Adrenal gland (tissue), 12 donors: ENCODE measurements around the gene NME7. TPM values are rescaled to one million over a fixed set of nuclear protein-coding genes. Genes with fewer than 3 reads are reported as not detected.

Experiments used
- DNase-seq, 7 donors: peaks; one replicate each; pipeline ENCODE4 v3.0.0-alpha.2; 2019 to 2020
- H3K27ac ChIP-seq, 5 donors: fragments of 200-600 bp; sonication (generic) in 4 of 5; 1 replicate in 3 of 5; 2 replicates in 2 of 5; pipeline versions ENCODE4 v1.5.1 to v1.8.0; 2016 to 2020; ENCODE audit warnings: mild to moderate bottlenecking in 1 of 5
- H3K27me3 ChIP-seq: fragments of 200-600 bp; 2 replicates; pipeline ENCODE4 v1.8.0; 2021
- H3K36me3 ChIP-seq, 2 donors: fragments of 200-600 bp; replicated peaks in 1 of 2; 1 replicate in 1 of 2; 2 replicates in 1 of 2; pipeline versions ENCODE4 v1.5.1 to v1.8.0; 2018 to 2022
- H3K4me1 ChIP-seq, 2 donors: fragments of 200-600 bp; replicated peaks in 1 of 2; 1 replicate in 1 of 2; 2 replicates in 1 of 2; pipeline versions ENCODE4 v1.5.1 to v1.8.0; 2018 to 2021
- H3K4me3 ChIP-seq, 4 donors: fragments of 200-600 bp; sonication (generic) in 3 of 4; one replicate each; pipeline ENCODE4 v1.5.1; 2016 to 2018
- H3K9me3 ChIP-seq, 3 donors: fragments of 200-600 bp; sonication (generic) in 1 of 3; replicated peaks in 1 of 3; 1 replicate in 2 of 3; 2 replicates in 1 of 3; pipeline versions ENCODE4 v1.5.1 to v1.8.0; 2016 to 2021
- POLR2A ChIP-seq, 2 donors: fragments of 450-650 bp; IDR thresholded peaks; one replicate each; pipeline ENCODE4 v1.6.1; 2017; ENCODE audit warnings: antibody characterized with exemption in 2 of 2, mild to moderate bottlenecking in 2 of 2, moderate library complexity in 1 of 2
- WGBS, 4 donors: extraction: QIAGEN DNeasy Blood & Tissue Kit in 2 of 4; methylation state at CpG; one replicate each; pipeline versions ENCODE4 v1.1.5 to v1.1.7; 2013 to 2017; 5-methylcytosine and 5-hydroxymethylcytosine counted together
- intact Hi-C, 2 donors: fragments of 100-400 bp; cut with DNase I; formaldehyde crosslinking; loops; one replicate each; pipeline versions ENCODE4 v1.14.1 to v1.15.0; 2022 to 2023
- polyA plus RNA-seq, 3 donors: library from polyadenylated mRNA; stranded (reverse); fragments of 200-250 nt in 2 of 3; fragments of 350-450 nt in 1 of 3; fragmentation: Illumina TruSeq in 1 of 3; extraction: RNeasy Lipid Tissue Mini Kit (QIAGEN cat#74804) in 1 of 3; gene quantifications; one replicate each; pipeline ENCODE4 v1.2.3, GENCODE V29; 2013 to 2014
- total RNA-seq, 9 donors: library from RNA; depleted of rRNA in 4 of 9; stranded (reverse); fragments of >200 nt in 4 of 9; fragments of 120-200 nt in 1 of 9; fragmentation: NEBNext Ultra II Directional in 1 of 9; extraction: Animal tissue kit (Norgen Biotek cat#: 25700) in 1 of 9; gene quantifications; one replicate each; pipeline versions ENCODE4 v1.1.0 to v1.2.4, GENCODE V29; 2013 to 2023
- TF ChIP-seq, protein P1 (sequence below), 6 experiments: fragments of 450-650 bp in 4 of 6; fragments of 200-600 bp in 2 of 6; sonication (generic) in 1 of 6; IDR thresholded peaks; 1 replicate in 5 of 6; 2 replicates in 1 of 6; pipeline versions ENCODE4 v1.5.1 to v1.8.0; 2016 to 2021; ENCODE audit warnings: antibody characterized with exemption in 6 of 6, mild to moderate bottlenecking in 2 of 6, moderate library complexity in 1 of 6
- donor health status: healthy with polysubstance abuse.
- donor health status: Bipolar disorder and iron deficiency.
- donor health status: DM: yes; HTN: yes; CAD: no.
- donor health status: DM: no; HTN: no; CAD: no.
- donor health status: DM: no; HTN: no; CAD: no.
- donor health status: DM: yes; HTN: yes; CAD: no.

Gene NME7
- total and polyA plus RNA-seq, 12 donors = 3.3 to 41.4 (median 15.6) TPM

DNA sequence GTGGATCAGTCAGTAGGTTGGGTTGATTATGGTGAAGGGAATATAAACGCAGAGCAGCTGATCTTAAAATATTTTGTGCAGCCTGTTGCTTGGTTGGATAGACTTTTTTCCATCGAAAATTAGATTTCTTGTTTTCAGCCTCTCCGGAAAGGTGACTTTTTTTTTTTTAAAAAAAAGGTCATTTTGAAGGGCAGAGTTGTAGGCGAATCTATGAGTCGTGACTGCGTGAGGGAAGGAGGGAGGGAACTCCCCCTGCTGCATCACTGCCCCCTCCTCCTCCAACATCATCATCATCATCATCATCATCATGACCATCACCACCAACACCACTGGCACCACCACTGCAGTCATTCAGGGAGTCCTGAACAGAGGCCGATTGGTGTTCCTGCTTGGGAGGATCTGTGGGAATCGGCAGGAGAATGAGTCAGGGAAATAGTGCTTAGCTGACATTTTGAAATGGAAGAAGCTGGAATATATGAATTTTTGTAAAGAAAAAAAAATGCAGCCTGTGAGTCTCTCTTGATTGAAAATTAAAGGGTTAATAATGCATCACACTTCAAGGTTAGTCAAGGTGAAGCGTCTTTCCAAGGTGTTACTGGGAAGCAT is 259.9 kb downstream of the NME7 start:
- Histone ChIP-seq H3K9me3 (no peaks in the 10 kb centered on the region), H3K36me3 (peaks cover 0 to 6% of the 10 kb centered on the region in 2 donors), H3K27me3 (no peaks in the 10 kb centered on the region), H3K27ac (peak overlapping the region; percentile 61 to 95 (median 88)), H3K4me1 (peaks cover 50 to 67% of the 10 kb centered on the region in 2 donors), H3K4me3 (peak overlapping the region; percentile 44 to 98 (median 76))
- 16 to 25% (median 20%) methylated on average over 9 of the region's 9 CpGs for WGBS, 4 donors
- peak in 1 of 2 donors; percentile 56 for TF ChIP-seq POLR2A (IDR thresholded peaks at IDR 0.05)
- TF ChIP-seq, protein P1, sequence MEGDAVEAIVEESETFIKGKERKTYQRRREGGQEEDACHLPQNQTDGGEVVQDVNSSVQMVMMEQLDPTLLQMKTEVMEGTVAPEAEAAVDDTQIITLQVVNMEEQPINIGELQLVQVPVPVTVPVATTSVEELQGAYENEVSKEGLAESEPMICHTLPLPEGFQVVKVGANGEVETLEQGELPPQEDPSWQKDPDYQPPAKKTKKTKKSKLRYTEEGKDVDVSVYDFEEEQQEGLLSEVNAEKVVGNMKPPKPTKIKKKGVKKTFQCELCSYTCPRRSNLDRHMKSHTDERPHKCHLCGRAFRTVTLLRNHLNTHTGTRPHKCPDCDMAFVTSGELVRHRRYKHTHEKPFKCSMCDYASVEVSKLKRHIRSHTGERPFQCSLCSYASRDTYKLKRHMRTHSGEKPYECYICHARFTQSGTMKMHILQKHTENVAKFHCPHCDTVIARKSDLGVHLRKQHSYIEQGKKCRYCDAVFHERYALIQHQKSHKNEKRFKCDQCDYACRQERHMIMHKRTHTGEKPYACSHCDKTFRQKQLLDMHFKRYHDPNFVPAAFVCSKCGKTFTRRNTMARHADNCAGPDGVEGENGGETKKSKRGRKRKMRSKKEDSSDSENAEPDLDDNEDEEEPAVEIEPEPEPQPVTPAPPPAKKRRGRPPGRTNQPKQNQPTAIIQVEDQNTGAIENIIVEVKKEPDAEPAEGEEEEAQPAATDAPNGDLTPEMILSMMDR (IDR thresholded peaks at IDR 0.05) = no peak
- intact Hi-C loops = loop anchor here in 1 of 2 donors (10.0 kb wide), 2 partner anchors 237 to 493 kb away; no protein-coding TSS in a partner anchor
- peak; percentile 41 to 78 (median 51) for DNase-seq

DNA sequence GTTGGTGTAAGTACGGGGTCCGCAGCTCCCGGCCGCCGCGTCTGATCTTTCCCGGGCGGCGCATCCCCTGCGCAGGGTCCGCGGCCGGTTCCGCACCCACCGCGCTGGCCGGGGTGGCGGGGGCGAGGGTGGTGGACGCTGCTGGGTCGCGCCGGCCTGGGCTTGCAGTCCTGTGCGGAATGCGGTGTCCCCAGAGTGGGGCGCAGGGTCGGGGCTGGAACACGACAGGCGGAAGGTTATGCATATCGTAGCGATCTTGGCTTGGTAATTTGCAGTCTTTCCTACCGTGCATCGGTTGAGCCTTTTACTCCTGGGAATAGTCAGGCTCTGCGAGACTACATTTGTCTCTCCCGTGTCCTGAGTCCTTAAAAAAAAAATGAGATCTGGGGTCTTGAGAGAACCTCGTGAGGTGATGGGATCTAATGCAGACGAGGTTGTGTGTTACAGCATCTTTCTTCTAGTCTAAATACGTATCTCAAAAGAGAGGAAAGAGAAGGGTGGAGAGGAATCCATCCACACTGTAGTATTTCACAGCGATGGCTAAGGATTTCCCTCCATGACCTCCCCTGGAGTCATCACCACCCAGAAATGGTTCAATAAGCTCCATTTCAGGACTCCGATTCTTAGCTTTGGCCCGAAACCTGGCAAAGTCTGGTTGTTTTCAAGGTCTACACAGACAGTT is 260.5 kb downstream of the NME7 start:
- intact Hi-C loops = loop anchor here in 1 of 2 donors (10.0 kb wide), 2 partner anchors 238 to 492 kb away; no protein-coding TSS in a partner anchor
- peaks cover 45 to 65% of the 10 kb centered on the region in 2 donors for H3K4me1 ChIP-seq
- TF ChIP-seq, protein P1 (IDR thresholded peaks at IDR 0.05) = no peak
- TF ChIP-seq POLR2A (IDR thresholded peaks at IDR 0.05) = no peak
- 0 to 3% (median 1%) methylated on average over 16 to 41 of the region's 41 CpGs for WGBS, 4 donors
- no peaks in the 10 kb centered on the region for H3K9me3 ChIP-seq
- peak overlapping the region; percentile 44 to 98 (median 76) for H3K4me3 ChIP-seq
- DNase-seq = peak in 4 of 7 donors; percentile 34 to 49 (median 45)
- H3K36me3 ChIP-seq = peaks cover 0 to 6% of the 10 kb centered on the region in 2 donors
- H3K27me3 ChIP-seq = no peaks in the 10 kb centered on the region
- H3K27ac ChIP-seq = peak overlapping the region; percentile 61 to 95 (median 88)

DNA sequence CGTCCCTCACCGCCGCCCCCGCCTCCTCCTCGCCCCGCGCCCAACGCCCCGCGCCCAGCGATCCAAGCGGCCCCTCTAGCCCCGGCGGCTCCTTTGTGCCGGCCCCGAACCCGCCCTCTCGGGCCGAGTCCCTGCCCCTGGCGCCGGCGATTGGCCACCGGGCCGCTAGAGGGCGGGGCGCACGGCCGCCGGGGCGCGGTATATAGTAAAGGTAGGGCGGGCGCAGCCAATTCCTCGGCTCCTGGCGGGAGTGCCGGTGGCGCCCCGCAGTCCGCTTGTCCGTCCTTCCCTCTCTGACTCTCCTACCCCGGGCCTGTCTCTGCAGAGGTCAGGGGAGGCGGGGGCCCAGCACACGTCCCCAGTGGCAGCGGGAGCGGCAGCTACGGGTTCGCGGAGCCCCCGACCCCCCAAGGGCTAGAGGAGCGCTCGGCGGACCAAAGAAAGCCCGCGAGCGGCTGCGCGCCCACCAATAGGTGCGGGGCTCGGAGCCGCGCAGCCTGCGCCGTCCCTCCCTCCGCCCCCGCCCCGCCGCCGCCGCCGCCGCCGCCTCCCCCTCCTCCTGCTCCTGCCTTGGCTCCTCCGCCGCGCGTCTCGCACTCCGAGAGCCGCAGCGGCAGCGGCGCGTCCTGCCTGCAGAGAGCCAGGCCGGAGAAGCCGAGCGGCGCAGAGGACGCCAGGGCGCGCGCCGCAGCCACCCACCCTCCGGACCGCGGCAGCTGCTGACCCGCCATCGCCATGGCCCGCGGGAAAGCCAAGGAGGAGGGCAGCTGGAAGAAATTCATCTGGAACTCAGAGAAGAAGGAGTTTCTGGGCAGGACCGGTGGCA is 261.3 kb downstream of the NME7 start, which contains the start of gene ATP1B1:
TSS of gene ATP1B1 (plus strand) at position 596 of the 826 bp plus-strand sequence. CDS start at position 736, 140 bp downstream.
- peak within 1 kb of the TSS; percentile 61 to 95 (median 88) for H3K27ac ChIP-seq
- no peaks in the 10 kb centered on the region for H3K9me3 ChIP-seq
- intact Hi-C loops = loop anchor here in 1 of 2 donors (10.0 kb wide), 2 partner anchors 238 to 492 kb away; no protein-coding TSS in a partner anchor
- peak; percentile 87 to 95 (median 90) for DNase-seq
- H3K4me1 ChIP-seq = peaks cover 38 to 57% of the 10 kb centered on the region in 2 donors
- H3K36me3 ChIP-seq = peaks cover 0 to 3% of the 10 kb centered on the region in 2 donors
- H3K27me3 ChIP-seq = no peaks in the 10 kb centered on the region
- peak within 1 kb of the TSS; percentile 54 to 98 (median 76) for H3K4me3 ChIP-seq
- TF ChIP-seq, protein P1 (IDR thresholded peaks at IDR 0.05) = peak in 5 of 6 experiments; percentile 46 to 94 (median 73)
- TF ChIP-seq POLR2A (IDR thresholded peaks at IDR 0.05) = peak; percentile 98 to 99
- 0 to 1% (median 1%) methylated on average over 38 to 100 of the region's 100 CpGs for WGBS, 4 donors
